DND-41 (cell line): Measurements from ENCODE around the gene NEU4.

ENCODE experiments used
- EZH2 ChIP-seq: IDR thresholded peaks from 3 replicates; pipeline ENCODE4 v1.6.1; 2012; ENCODE audit warnings: borderline replicate concordance, low read depth, mild to moderate bottlenecking, moderate library complexity, low read length, inconsistent platforms; ENCODE audit not compliant: severe bottlenecking
- TF ChIP-seq, protein P1 (sequence below): IDR thresholded peaks from 2 replicates; pipeline ENCODE4 v1.5.1; 2012; ENCODE audit warnings: borderline replicate concordance, low read length, moderate library complexity, mild to moderate bottlenecking; ENCODE audit not compliant: poor library complexity, severe bottlenecking; ENCODE audit errors: extremely low read depth

DNA sequence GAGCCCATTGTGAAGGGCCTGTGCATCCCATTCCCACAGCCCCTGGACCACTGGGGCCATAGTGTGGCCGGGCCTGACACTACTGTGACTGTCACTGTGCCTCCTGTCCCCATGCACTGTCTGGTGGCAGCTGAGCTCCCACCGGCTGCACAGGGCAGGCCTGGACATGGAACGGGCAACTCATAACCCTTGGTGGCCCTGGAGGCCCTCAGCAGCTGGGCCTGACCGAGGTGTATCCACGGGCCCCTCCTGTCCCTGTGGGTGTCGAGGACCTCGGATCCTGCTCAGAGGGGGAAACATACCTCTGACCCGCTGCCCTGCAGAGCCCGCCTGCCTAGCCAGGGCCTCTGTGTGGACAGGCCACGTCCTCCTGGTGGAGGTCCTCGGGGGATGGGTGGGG lies 40.1 kb upstream of the NEU4 start:
- TF ChIP-seq EZH2, result no peak
- TF ChIP-seq, protein P1, sequence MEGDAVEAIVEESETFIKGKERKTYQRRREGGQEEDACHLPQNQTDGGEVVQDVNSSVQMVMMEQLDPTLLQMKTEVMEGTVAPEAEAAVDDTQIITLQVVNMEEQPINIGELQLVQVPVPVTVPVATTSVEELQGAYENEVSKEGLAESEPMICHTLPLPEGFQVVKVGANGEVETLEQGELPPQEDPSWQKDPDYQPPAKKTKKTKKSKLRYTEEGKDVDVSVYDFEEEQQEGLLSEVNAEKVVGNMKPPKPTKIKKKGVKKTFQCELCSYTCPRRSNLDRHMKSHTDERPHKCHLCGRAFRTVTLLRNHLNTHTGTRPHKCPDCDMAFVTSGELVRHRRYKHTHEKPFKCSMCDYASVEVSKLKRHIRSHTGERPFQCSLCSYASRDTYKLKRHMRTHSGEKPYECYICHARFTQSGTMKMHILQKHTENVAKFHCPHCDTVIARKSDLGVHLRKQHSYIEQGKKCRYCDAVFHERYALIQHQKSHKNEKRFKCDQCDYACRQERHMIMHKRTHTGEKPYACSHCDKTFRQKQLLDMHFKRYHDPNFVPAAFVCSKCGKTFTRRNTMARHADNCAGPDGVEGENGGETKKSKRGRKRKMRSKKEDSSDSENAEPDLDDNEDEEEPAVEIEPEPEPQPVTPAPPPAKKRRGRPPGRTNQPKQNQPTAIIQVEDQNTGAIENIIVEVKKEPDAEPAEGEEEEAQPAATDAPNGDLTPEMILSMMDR, result no peak
